ENCODE data around the gene PTGES. TPM values are rescaled to one million over a fixed set of nuclear protein-coding genes. Genes with fewer than 3 reads are reported as not detected.

Gene PTGES
- total and polyA plus RNA-seq, 10 of the 15 experiments (the other 5 are each of a cell fraction or from before 2014, with no cell fraction given) = 0.57 TPM; not detected in 9

- ChIA-PET POLR2A (no interaction called here), RAD21 (ENCODE audit: unreplicated experiment) (no interaction called here), SMC1A (ENCODE audit: uncharacterized antibody, unreplicated experiment) (no interaction called here), CTCF (interaction anchor here (0.6 kb wide), 1 partner anchor 9 kb away, joined by 3 read pairs; no protein-coding TSS in a partner anchor)
- no peak overlapping the region for H3K4me3 ChIP-seq
- H3K27ac ChIP-seq (ENCODE audit: control insufficient read depth, insufficient read depth) = no peak overlapping the region
- in situ Hi-C loops (cut with MboI) (no loop called here), intact Hi-C loops (cut with micrococcal nuclease; ENCODE audit: unreplicated experiment) (no loop called here)
- no TSS peak for BruUV-seq (replicated peaks)
- WGBS (ENCODE audit: insufficient coverage, insufficient replicate concordance, low lambda C conversion rate, missing lambda C conversion rate) = 20% methylated on average over 5 of the region's 5 CpGs
- H3K79me2 ChIP-seq (ENCODE audit: control insufficient read depth, insufficient read depth, low read length) = no peaks in the 10 kb centered on the region
- no peaks in the 10 kb centered on the region for H3K9me3 ChIP-seq (replicated peaks; ENCODE audit: control insufficient read depth, insufficient read depth, low read length)
- no peaks in the 10 kb centered on the region for H3K4me1 ChIP-seq (ENCODE audit: control insufficient read depth, insufficient read depth, low read length)
- no peaks in the 10 kb centered on the region for H3K36me3 ChIP-seq (ENCODE audit: control insufficient read depth in 2 of 2, insufficient read depth in 2 of 2, low read length in 1 of 2)
- FAIRE-seq (no peak), DNase-seq (ENCODE audit: low read depth, low spot score) (no peak), ATAC-seq (no peak)
- H3K9ac ChIP-seq (ENCODE audit: control insufficient read depth, insufficient read depth, low read length) = no peak overlapping the region
- H3K4me2 ChIP-seq (ENCODE audit: control insufficient read depth, insufficient read depth) = no peak overlapping the region
- no peak for TF ChIP-seq TCF3 (IDR thresholded peaks at IDR 0.05; ENCODE audit: borderline replicate concordance, insufficient read depth, low read depth, low read length)
- no peak for TF ChIP-seq POLR2A (IDR thresholded peaks at IDR 0.05; ENCODE audit: low read depth, low read length)
- no peak for TF ChIP-seq CUX1 (IDR thresholded peaks at IDR 0.05; ENCODE audit: insufficient replicate concordance, low read depth, low read length)
- no peaks in the 10 kb centered on the region for H4K20me1 ChIP-seq (ENCODE audit: control insufficient read depth, insufficient read depth)
- H3K27me3 ChIP-seq (replicated peaks in 1 of 2; ENCODE audit: control insufficient read depth in 2 of 2, insufficient read depth in 2 of 2, low read length in 1 of 2) = no peaks in the 10 kb centered on the region
- H2AFZ ChIP-seq (ENCODE audit: control insufficient read depth, low read depth, low read length) = no peak overlapping the region
These were observed 34.2 kb downstream of the PTGES start for GRCh38 chr9:129718647-129719046.

Data from GM12878 (cell line).